Measurements from ENCODE around the gene NEGR1.

The NEGR1 gene

DNA sequence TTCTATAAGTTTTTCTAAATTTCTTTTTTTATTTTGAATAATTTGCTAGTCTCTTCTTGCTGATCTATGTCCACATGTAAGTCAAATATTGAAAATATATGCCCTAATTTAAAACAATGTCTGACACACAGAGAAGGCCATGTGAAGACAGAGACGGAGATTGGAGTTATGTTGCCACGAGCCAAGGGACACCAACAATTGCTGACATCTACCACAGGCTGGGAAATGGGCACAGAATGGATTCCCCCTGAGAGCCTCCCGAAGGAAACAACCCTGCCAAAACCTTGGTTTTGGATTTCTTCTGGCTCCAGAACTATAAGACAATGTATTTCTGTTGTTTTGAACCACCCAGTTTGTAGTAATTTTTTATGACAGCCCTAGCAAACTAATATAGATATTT is 716.5 kb downstream of the NEGR1 start:
- Histone ChIP-seq H3K27ac (no peak overlapping the region), H3K27me3 (ENCODE audit: insufficient read depth, low read depth, severe bottlenecking) (no peaks in the 10 kb centered on the region), H3K36me3 (no peaks in the 10 kb centered on the region), H3K4me3 (ENCODE audit: low read depth, low read length) (no peak overlapping the region), H3K9me3 (ENCODE audit: severe bottlenecking) (no peaks in the 10 kb centered on the region)
- DNase-seq, result no peak
- TF ChIP-seq, protein P1, sequence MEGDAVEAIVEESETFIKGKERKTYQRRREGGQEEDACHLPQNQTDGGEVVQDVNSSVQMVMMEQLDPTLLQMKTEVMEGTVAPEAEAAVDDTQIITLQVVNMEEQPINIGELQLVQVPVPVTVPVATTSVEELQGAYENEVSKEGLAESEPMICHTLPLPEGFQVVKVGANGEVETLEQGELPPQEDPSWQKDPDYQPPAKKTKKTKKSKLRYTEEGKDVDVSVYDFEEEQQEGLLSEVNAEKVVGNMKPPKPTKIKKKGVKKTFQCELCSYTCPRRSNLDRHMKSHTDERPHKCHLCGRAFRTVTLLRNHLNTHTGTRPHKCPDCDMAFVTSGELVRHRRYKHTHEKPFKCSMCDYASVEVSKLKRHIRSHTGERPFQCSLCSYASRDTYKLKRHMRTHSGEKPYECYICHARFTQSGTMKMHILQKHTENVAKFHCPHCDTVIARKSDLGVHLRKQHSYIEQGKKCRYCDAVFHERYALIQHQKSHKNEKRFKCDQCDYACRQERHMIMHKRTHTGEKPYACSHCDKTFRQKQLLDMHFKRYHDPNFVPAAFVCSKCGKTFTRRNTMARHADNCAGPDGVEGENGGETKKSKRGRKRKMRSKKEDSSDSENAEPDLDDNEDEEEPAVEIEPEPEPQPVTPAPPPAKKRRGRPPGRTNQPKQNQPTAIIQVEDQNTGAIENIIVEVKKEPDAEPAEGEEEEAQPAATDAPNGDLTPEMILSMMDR (IDR thresholded peaks at IDR 0.05; ENCODE audit: low read depth, low read length), result no peak

DNA sequence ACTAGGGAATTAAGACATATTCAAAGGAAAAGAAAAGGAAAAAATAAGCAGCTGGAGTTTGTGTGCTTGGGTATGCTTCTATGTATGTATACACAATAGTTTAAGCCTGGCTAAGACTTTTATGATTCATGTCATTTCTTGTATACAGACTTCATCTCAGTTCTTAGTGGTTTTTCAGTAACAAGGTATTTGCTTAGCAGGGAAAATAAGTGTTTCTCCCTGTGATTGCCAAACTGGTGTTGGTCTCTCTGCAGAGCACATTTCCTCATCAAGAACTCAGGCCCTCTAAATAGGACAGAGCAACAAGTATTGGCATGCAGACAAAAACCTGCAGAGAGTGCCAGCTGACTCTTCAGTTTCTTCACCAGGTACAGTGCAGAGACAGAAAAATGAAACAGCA is 717.1 kb downstream of the NEGR1 start:
- Histone ChIP-seq H3K4me3 (ENCODE audit: low read depth, low read length) (no peak overlapping the region), H3K27ac (no peak overlapping the region), H3K36me3 (no peaks in the 10 kb centered on the region), H3K9me3 (ENCODE audit: severe bottlenecking) (no peaks in the 10 kb centered on the region), H3K27me3 (ENCODE audit: insufficient read depth, low read depth, severe bottlenecking) (no peaks in the 10 kb centered on the region)
- no peak for DNase-seq
- TF ChIP-seq, protein P1 (IDR thresholded peaks at IDR 0.05; ENCODE audit: low read depth, low read length), result no peak

DNA sequence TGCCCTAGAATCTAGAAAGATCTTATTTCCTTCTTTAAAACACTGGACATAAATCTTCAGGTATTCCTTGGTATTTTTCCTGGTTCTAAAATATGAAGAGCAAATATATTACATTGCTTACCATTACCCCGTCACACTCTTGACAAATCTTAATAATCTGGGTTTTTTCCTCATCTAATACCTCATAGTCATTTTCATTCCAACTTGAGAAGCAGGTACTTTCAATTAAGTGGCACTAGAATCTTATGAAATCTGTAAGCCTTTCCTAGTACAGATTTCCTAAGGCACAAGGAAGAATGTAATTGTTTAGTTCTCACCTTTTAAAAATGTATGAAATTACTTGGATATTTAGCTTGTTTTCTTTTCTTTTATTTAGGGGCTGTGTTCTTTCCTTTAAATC is 720.0 kb downstream of the NEGR1 start:
- TF ChIP-seq, protein P1 (IDR thresholded peaks at IDR 0.05; ENCODE audit: low read depth, low read length), result no peak
- no peak for DNase-seq
- Histone ChIP-seq H3K9me3 (ENCODE audit: severe bottlenecking) (no peaks in the 10 kb centered on the region), H3K27me3 (ENCODE audit: insufficient read depth, low read depth, severe bottlenecking) (no peaks in the 10 kb centered on the region), H3K4me3 (ENCODE audit: low read depth, low read length) (no peak overlapping the region), H3K27ac (no peak overlapping the region), H3K36me3 (no peaks in the 10 kb centered on the region)

DNA sequence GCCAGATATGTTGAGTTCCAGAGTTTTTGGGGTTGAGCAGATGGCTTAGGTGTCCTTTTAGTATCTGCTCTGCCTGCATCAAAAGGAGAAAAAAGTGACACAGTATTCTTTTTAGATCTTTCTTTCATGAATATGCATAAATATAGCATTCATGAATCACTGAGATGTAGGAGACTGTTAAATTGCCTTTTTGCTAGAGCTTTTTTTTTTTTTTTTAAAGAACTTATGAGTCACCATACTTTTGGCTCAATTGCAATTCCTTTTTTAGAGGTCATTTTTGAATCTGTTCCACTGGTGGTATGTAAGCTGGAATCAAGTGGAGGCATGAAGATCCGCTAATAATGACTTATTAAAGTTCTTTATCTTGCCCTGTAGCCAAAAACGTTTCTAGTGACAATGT is 720.6 kb downstream of the NEGR1 start:
- H3K9me3 ChIP-seq (ENCODE audit: severe bottlenecking), result no peaks in the 10 kb centered on the region
- DNase-seq, result no peak
- no peak overlapping the region for H3K4me3 ChIP-seq (ENCODE audit: low read depth, low read length)
- H3K27ac ChIP-seq, result no peak overlapping the region
- H3K27me3 ChIP-seq (ENCODE audit: insufficient read depth, low read depth, severe bottlenecking), result no peaks in the 10 kb centered on the region
- TF ChIP-seq, protein P1 (IDR thresholded peaks at IDR 0.05; ENCODE audit: low read depth, low read length), result no peak
- no peaks in the 10 kb centered on the region for H3K36me3 ChIP-seq

DNA sequence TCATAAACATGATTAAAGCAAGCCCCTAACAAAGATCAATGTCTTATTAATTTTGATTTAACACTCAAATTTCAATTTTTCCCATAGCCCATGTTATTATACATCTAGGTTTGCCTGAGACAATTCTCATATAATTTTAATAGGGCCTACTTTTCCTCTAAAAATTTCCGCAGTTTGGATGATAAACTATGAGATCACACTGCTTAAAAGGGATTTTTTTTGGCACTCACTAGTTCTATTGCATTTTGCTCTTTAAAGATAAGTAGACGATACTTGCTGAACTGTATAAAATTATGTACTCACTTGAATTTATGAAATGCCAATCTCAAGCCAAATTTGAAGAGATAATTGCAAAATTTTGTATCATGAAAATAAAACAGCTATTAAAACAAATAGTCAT is 721.1 kb downstream of the NEGR1 start:
- TF ChIP-seq, protein P1 (IDR thresholded peaks at IDR 0.05; ENCODE audit: low read depth, low read length), result no peak
- DNase-seq, result no peak
- Histone ChIP-seq H3K4me3 (ENCODE audit: low read depth, low read length) (no peak overlapping the region), H3K27ac (no peak overlapping the region), H3K27me3 (ENCODE audit: insufficient read depth, low read depth, severe bottlenecking) (no peaks in the 10 kb centered on the region), H3K9me3 (ENCODE audit: severe bottlenecking) (no peaks in the 10 kb centered on the region), H3K36me3 (no peaks in the 10 kb centered on the region)

DNA sequence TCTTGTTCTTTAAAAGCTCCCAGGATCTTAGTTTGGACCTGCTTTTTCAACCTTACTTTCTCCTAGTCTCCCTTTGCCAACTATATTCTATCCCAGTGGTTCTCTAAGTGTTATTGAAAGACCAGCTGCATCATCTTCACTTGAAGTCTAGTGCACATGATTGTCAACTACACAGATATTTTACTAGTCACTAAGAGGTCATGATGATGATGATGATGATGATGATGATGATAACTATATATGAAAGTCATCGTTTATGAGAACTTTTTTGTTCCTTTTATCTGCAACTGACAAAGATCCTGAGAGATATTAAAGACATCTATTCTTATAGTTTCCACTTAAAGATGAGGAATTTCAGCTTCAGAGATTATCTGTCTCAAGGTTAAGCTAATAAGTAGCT is 722.5 kb downstream of the NEGR1 start:
- H3K36me3 ChIP-seq, result no peaks in the 10 kb centered on the region
- TF ChIP-seq, protein P1 (IDR thresholded peaks at IDR 0.05; ENCODE audit: low read depth, low read length), result no peak
- no peak overlapping the region for H3K4me3 ChIP-seq (ENCODE audit: low read depth, low read length)
- H3K27me3 ChIP-seq (ENCODE audit: insufficient read depth, low read depth, severe bottlenecking), result no peaks in the 10 kb centered on the region
- no peak for DNase-seq
- no peak overlapping the region for H3K27ac ChIP-seq
- H3K9me3 ChIP-seq (ENCODE audit: severe bottlenecking), result no peaks in the 10 kb centered on the region

Data from WERI-Rb-1 (cell line).